PC-9 (cell line): ENCODE measurements around the gene CNGB1. TPM values are rescaled to one million over a fixed set of nuclear protein-coding genes. Genes with fewer than 3 reads are reported as not detected.
A peak's percentile ranks its signal among the peaks of the same experiment; 100 is the strongest.

ENCODE experiments used
- BruUV-seq: library from RNA; stranded (reverse); fragments of 400-500 nt; replicated peaks from 2 replicates; lab custom pipeline; 2021; lab: Mats Ljungman, UMichigan
- CTCF ChIA-PET: fragments of 300-600 bp; sonication (Branson Sonifier 250); formaldehyde crosslinking; loops from one replicate; lab custom pipeline; 2022; ENCODE audit warnings: antibody characterized with exemption; lab: Charles Lee
- POLR2A ChIA-PET: fragments of 300-600 bp; sonication (Branson Sonifier 250); formaldehyde crosslinking; loops from one replicate; lab custom pipeline; 2022; ENCODE audit warnings: antibody characterized with exemption; ENCODE audit not compliant: unreplicated experiment; lab: Charles Lee
- DNase-seq, 2 experiments: peaks; one replicate each; pipeline versions ENCODE4 v3.0.0 to v3.0.0-alpha.2; 2015 to 2022; ENCODE audit warnings: mixed read lengths in 1 of 2
- H2AFZ ChIP-seq: fragments of 200-600 bp; sonication (generic); 2 replicates; pipeline ENCODE4 v1.8.1; 2017; ENCODE audit warnings: antibody characterized with exemption
- H3F3A ChIP-seq: fragments of 200-600 bp; sonication (generic); 2 replicates; pipeline ENCODE4 v1.8.1; 2017; ENCODE audit warnings: antibody characterized with exemption, mild to moderate bottlenecking, low read depth; ENCODE audit not compliant: insufficient read depth
- H3K27ac ChIP-seq: fragments of 200-600 bp; sonication (generic); 2 replicates; pipeline ENCODE4 v1.6.1; 2016; ENCODE audit warnings: mixed run types
- H3K27me3 ChIP-seq: fragments of 200-600 bp; sonication (generic); 2 replicates; pipeline ENCODE4 v1.6.1; 2016; ENCODE audit warnings: low read depth, mixed run types; ENCODE audit not compliant: insufficient read depth
- H3K36me3 ChIP-seq: fragments of 200-600 bp; sonication (generic); 2 replicates; pipeline ENCODE4 v1.6.1; 2016; ENCODE audit warnings: low read depth, mixed run types
- H3K4me1 ChIP-seq: fragments of 200-600 bp; sonication (generic); replicated peaks from 2 replicates; pipeline ENCODE4 v1.6.1; 2016; ENCODE audit warnings: mixed run types; ENCODE audit not compliant: insufficient read depth
- H3K4me2 ChIP-seq: fragments of 200-600 bp; sonication (generic); 2 replicates; pipeline ENCODE4 v1.6.1; 2017; ENCODE audit warnings: mixed run types
- H3K4me3 ChIP-seq: fragments of 200-600 bp; sonication (generic); 2 replicates; pipeline ENCODE4 v1.6.1; 2016; ENCODE audit warnings: mixed run types
- H3K79me2 ChIP-seq: fragments of 200-600 bp; sonication (generic); 2 replicates; pipeline ENCODE4 v1.6.1; 2017; ENCODE audit warnings: low read depth, mixed run types
- H3K9me2 ChIP-seq: fragments of 200-600 bp; sonication (generic); 2 replicates; pipeline ENCODE4 v1.8.1; 2017; ENCODE audit warnings: mild to moderate bottlenecking; ENCODE audit not compliant: insufficient read depth
- H3K9me3 ChIP-seq: fragments of 200-600 bp; sonication (generic); 2 replicates; pipeline ENCODE4 v1.8.1; 2016; ENCODE audit warnings: low read depth; ENCODE audit not compliant: insufficient read depth
- H4K20me1 ChIP-seq: fragments of 200-600 bp; sonication (generic); 2 replicates; pipeline ENCODE4 v1.8.1; 2017; ENCODE audit not compliant: insufficient read depth
- CTCF ChIP-seq: fragments of 200-600 bp; sonication (generic); conservative IDR thresholded peaks from 2 replicates; pipeline ENCODE4 v1.6.1; 2017; ENCODE audit warnings: mixed run types, antibody characterized with exemption, mild to moderate bottlenecking, moderate library complexity
- EZH2 ChIP-seq: fragments of 200-600 bp; sonication (generic); IDR thresholded peaks from 2 replicates; pipeline ENCODE4 v1.8.0; 2017; ENCODE audit warnings: antibody characterized with exemption, low read depth
- intact Hi-C: fragments of 100-400 bp; cut with micrococcal nuclease; formaldehyde crosslinking; loops from one replicate; pipeline ENCODE4 v1.10.0; 2022; ENCODE audit not compliant: unreplicated experiment
- total RNA-seq: library from RNA; stranded (reverse); gene quantifications from 2 replicates; pipeline ENCODE4 v1.2.3, GENCODE V29; 2021

CNGB1 gene
- total RNA-seq, 1 experiment from 2014 or later, result 1.1 TPM

- no peaks in the 10 kb centered on the region for H3K9me3 ChIP-seq
- TF ChIP-seq CTCF (no peak), EZH2 (no peak)
- CTCF ChIA-PET, result interaction anchor here (0.5 to 0.7 kb wide), 6 partner anchors 12 to 666 kb away, joined by 4 to 18 read pairs (median 7); partner anchors contain the start of gene KATNB1
- TSS peak; percentile 23 for BruUV-seq
- peaks cover 13% of the 10 kb centered on the region for H3K36me3 ChIP-seq
- H3K9me2 ChIP-seq, result no peaks in the 10 kb centered on the region
- no peaks in the 10 kb centered on the region for H3K27me3 ChIP-seq
- H3K4me2 ChIP-seq, result peak overlapping the region; percentile 100
- peak overlapping the region; percentile 89 for H3K4me3 ChIP-seq
- no peak for DNase-seq
- peak overlapping the region; percentile 46; the same call in 1 of the 2 replicates for H2AFZ ChIP-seq
- H3K4me1 ChIP-seq, result peaks cover 42% of the 10 kb centered on the region
- intact Hi-C loops, result loop anchor here (2.0 to 5.0 kb wide), 2 partner anchors 82 to 203 kb away; no protein-coding TSS in a partner anchor
- POLR2A ChIA-PET, result interaction anchor here (0.6 kb wide), 1 partner anchor 43 kb away, joined by 20 read pairs; no protein-coding TSS in a partner anchor
- H3K79me2 ChIP-seq, result peaks cover 29% of the 10 kb centered on the region
- peak overlapping the region; percentile 42 for H3K27ac ChIP-seq
- H4K20me1 ChIP-seq, result no peaks in the 10 kb centered on the region
- peaks cover 25% of the 10 kb centered on the region for H3F3A ChIP-seq
These were observed 28.5 kb upstream of the CNGB1 start for GRCh38 chr16:57999366-57999970.

DNA sequence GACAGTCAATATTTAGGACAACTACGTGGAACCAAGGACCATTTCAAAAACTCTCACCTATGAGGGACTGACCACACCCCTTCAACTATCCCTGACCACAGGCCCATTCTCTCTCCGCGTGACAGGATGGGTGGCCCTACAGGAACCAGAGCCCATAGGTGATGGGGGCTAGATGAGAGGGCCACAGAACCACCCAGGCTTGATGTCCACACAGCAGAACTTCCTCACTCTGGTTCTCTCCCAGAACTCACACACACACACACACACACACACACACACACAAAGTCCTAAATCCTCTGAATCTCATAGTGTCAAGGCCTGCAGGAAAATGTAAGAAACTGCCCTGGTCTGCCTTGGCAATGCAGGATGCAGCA lies 28.1 kb upstream of the CNGB1 start:
- ChIA-PET CTCF (interaction anchor here (0.5 kb wide), 1 partner anchor 556 kb away, joined by 18 read pairs; no protein-coding TSS in a partner anchor), POLR2A (no interaction called here)
- H2AFZ ChIP-seq, result no peak overlapping the region
- no peak for TF ChIP-seq EZH2
- no peak; the same call in 1 of the 2 replicates for TF ChIP-seq CTCF
- intact Hi-C loops, result loop anchor here (2.0 to 5.0 kb wide), 2 partner anchors 82 to 202 kb away; no protein-coding TSS in a partner anchor
- H3K4me1 ChIP-seq, result peaks cover 46% of the 10 kb centered on the region
- H3K36me3 ChIP-seq, result peaks cover 9% of the 10 kb centered on the region
- peak overlapping the region; percentile 89 for H3K4me3 ChIP-seq
- H3K9me2 ChIP-seq, result no peaks in the 10 kb centered on the region
- H3K79me2 ChIP-seq, result peaks cover 34% of the 10 kb centered on the region
- H3K27ac ChIP-seq, result peak overlapping the region; percentile 42
- H3K9me3 ChIP-seq, result no peaks in the 10 kb centered on the region
- H3F3A ChIP-seq, result peaks cover 30% of the 10 kb centered on the region
- BruUV-seq, result no TSS peak
- H3K4me2 ChIP-seq, result peak overlapping the region; percentile 100
- H3K27me3 ChIP-seq, result no peaks in the 10 kb centered on the region
- no peaks in the 10 kb centered on the region for H4K20me1 ChIP-seq
- no peak for DNase-seq

DNA sequence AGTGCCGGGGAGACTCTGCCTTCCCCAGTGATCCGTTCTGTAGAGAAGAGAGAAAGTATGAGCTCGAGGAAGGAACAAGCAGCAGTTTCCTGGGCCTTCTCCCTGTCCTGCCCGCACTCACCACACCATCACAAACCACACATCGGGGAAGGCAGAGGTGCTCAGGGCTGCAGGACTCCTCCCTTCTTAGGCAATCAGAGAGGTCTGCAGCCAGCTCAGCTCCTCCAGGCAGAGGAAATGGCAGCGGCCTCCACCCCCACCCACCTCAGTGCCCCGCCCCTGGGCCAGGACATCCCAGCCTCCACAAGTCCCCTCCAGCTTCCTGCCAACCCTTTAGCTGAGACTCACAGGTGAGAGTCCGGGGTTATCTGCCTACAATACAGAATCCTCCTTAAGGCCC lies 27.6 kb upstream of the CNGB1 start:
- Histone ChIP-seq H3K4me1 (peaks cover 51% of the 10 kb centered on the region), H3K36me3 (peaks cover 8% of the 10 kb centered on the region; the same call in 1 of the 2 replicates), H2AFZ (no peak overlapping the region), H3K4me3 (peak overlapping the region; percentile 89; the same call in 1 of the 2 replicates), H3F3A (peaks cover 32% of the 10 kb centered on the region), H3K4me2 (peak overlapping the region; percentile 100), H3K79me2 (peaks cover 34% of the 10 kb centered on the region), H3K9me3 (no peaks in the 10 kb centered on the region), H3K9me2 (no peaks in the 10 kb centered on the region), H3K27me3 (no peaks in the 10 kb centered on the region), H4K20me1 (no peaks in the 10 kb centered on the region), H3K27ac (peak overlapping the region; percentile 42)
- ChIA-PET POLR2A (no interaction called here), CTCF (no interaction called here)
- no TSS peak for BruUV-seq
- TF ChIP-seq CTCF (no peak), EZH2 (no peak)
- DNase-seq, result peak; percentile 65 to 72
- intact Hi-C loops, result loop anchor here (2.0 to 5.0 kb wide), 2 partner anchors 81 to 202 kb away; no protein-coding TSS in a partner anchor
